GM13976 (cell line): ENCODE measurements around the gene CHCT1.
A peak's percentile ranks its signal among the peaks of the same experiment; 100 is the strongest.

Experiments used
- DNase-seq: peaks from one replicate; pipeline ENCODE4 v3.0.0; 2012; ENCODE audit warnings: low spot score
- CTCF ChIP-seq: IDR thresholded peaks from 2 replicates; pipeline ENCODE4 v1.5.1; 2012; ENCODE audit warnings: borderline replicate concordance, mild to moderate bottlenecking; ENCODE audit not compliant: insufficient read depth; ENCODE audit errors: extremely low read depth, missing control alignments, control extremely low read depth
- in situ Hi-C: fragments of 300-500 bp; cut with MboI; formaldehyde crosslinking; loops from one replicate; pipeline ENCODE4 v1.12.0; 2022; ENCODE audit warnings: low sequenced_read_pairs, mixed read lengths, inconsistent platforms; ENCODE audit not compliant: unreplicated experiment

CHCT1 gene

DNA sequence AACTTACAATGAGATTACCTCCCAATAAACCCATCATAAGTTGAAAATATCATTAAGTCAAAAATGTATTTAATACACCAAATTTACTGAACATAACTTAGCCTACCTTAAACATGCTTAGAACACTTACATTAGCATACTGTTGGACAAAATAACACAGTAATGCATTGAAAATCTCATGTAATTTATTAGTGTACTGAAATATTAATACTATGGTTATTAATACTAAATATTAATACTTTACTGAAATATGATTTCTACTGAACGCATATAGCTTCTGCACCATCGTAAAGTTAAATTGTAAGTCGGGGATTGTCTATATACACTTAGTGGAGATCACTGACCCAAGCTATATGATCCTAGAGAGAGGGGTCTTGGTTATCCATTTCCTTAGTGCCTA lies 34.6 kb upstream of the CHCT1 start:
- in situ Hi-C loops = no loop called here
- no peak for DNase-seq
- no peak for TF ChIP-seq CTCF

DNA sequence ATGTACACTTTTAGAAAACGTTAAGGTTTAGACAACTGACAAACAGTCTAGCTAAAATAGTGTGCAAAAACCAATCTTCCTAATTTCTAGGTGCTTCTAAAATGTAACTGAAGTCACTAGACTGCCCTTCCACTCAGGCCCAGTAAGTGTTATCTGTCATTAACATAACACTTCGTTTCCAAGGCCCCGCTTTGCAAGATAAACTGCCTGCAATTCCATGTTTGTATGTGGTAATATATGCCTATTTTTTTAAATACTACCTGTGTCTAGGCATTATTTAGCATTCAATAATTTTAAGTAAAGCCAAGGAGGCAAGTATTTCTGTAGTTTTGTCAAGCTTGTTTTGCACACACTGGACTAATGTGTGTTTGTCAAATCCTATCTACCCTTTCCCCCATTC lies 33.5 kb upstream of the CHCT1 start:
- TF ChIP-seq CTCF = no peak
- in situ Hi-C loops = no loop called here
- DNase-seq = no peak

DNA sequence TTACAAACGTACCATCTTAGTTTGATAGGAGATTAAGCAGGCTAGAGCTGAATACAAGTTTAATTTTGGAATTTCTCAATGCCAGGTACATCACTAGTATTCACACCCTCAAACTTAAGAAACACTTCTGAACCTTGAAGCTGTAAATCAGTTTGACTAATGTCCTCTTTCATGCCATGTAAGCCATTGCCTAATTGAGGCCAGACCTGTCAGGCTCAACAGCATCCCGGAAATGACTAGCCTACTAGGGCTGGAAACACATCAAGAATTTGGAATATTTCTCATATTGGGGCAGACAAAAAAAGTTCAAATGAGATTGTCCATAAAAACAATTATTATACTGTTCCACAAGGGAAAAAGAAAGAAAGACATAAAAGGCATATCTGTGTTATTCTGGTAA lies 32.1 kb upstream of the CHCT1 start:
- in situ Hi-C loops = no loop called here
- no peak for TF ChIP-seq CTCF
- DNase-seq = no peak

DNA sequence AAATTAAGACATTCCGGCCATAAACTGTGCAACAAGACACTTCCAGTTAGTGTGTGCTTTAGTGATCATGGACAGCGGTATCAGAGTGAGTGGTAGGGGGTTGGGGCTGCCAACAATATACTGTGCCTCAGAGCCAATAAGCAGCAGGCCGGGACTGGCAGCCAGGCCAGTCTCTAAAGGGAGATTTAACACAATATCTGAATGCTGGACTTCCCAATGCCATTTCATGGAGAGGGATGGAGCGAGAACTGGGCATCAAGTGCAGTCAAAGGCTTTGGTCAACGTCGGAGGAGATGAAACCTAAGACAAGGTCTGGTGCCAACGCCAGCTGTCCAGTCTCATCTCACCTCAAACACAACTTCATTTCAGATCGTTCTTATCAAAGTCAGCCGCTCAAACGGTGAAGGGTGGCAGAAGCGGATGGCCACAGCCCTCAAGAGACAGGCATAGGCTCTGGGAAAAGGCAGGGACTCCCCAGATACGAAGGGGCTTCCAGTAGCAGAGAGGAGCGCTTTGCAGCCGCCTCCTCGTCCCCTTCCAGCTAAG lies 31.3 kb upstream of the CHCT1 start:
- in situ Hi-C loops = no loop called here
- DNase-seq = peak; percentile 44
- TF ChIP-seq CTCF = no peak

DNA sequence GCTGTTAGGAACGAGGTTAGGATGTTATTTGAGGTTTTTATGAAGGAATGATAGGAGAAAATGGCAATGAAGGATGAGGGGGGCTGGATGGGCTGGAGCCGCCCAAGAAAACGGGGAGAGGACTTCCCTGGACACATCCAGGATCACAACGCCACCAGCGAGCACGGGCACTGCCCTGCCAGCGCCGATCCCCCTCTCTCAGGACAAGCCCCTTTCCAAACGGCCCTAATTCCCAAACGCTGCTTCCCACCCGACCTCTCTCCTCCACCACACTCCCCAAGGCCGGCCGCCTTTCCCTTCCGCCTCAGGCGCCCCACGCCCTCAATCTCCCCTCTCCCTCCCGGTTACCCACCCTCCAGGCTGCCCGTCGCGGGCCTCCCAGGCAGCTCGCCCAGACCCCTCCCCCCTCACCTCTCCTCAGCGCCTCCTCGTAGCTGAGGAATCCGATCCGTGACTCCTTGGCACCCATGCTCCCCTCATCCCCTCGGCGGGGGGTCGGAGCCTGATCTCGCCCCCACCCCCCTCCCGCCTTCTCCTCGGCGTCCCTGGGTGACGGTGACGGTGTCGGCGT lies 30.7 kb upstream of the CHCT1 start:
- DNase-seq = no peak
- no peak for TF ChIP-seq CTCF
- in situ Hi-C loops = no loop called here

- in situ Hi-C loops = no loop called here
- no peak for TF ChIP-seq CTCF
- DNase-seq = peak; percentile 96
Observed at GRCh38 chr17:60392042-60392844, 30.0 kb upstream of the CHCT1 start, which contains the start of gene USP32. Gene USP32, minus strand, starts transcription at chr17:60392133. Its CDS starts 194 bp downstream, at chr17:60391939.
